Keratinocyte (primary cell): Measurements from ENCODE around the gene TP53AIP1. TPM values are rescaled to one million over a fixed set of nuclear protein-coding genes. Genes with fewer than 3 reads are reported as not detected.

Experiments
- DNase-seq: peaks from one replicate; pipeline ENCODE4 v3.0.0-alpha.2; 2011; ENCODE audit warnings: low read depth, missing footprints, low spot score
- FAIRE-seq: peaks from 2 replicates; lab custom pipeline; 2011; peaks lifted over from hg19 to GRCh38; lab: Jason Lieb, UNC
- H2AFZ ChIP-seq: 2 replicates; pipeline ENCODE4 v1.6.0; 2012; ENCODE audit warnings: low read length, control low read depth, inconsistent platforms; ENCODE audit not compliant: control insufficient read depth
- H3K27ac ChIP-seq: 2 replicates; pipeline ENCODE4 v1.5.1; 2011; ENCODE audit warnings: low read length; ENCODE audit not compliant: control insufficient read depth, insufficient read depth
- H3K27me3 ChIP-seq: 3 replicates; pipeline ENCODE4 v1.6.0; 2011; ENCODE audit warnings: low read length; ENCODE audit not compliant: control insufficient read depth, insufficient read depth; ENCODE audit errors: extremely low read depth
- H3K36me3 ChIP-seq, 2 experiments: 2 replicates in 1 of 2; 3 replicates in 1 of 2; pipeline ENCODE4 v1.5.1; 2011; ENCODE audit warnings: low read length in 2 of 2, mild to moderate bottlenecking in 1 of 2; ENCODE audit not compliant: control insufficient read depth in 2 of 2, insufficient read depth in 2 of 2; ENCODE audit errors: extremely low read depth in 1 of 2
- H3K4me1 ChIP-seq: 3 replicates; pipeline ENCODE4 v1.5.1; 2011; ENCODE audit warnings: low read length; ENCODE audit not compliant: control insufficient read depth, insufficient read depth; ENCODE audit errors: extremely low read depth
- H3K4me2 ChIP-seq: 3 replicates; pipeline ENCODE4 v1.6.0; 2011; ENCODE audit warnings: low read depth, low read length; ENCODE audit not compliant: control insufficient read depth, insufficient read depth; ENCODE audit errors: extremely low read depth
- H3K4me3 ChIP-seq, 3 experiments: fragments of 200-600 bp in 1 of 3; sonication (generic) in 1 of 3; 2 replicates in 2 of 3; 3 replicates in 1 of 3; pipeline ENCODE4 v1.5.1; 2011 to 2016; ENCODE audit warnings: low read length in 3 of 3, mild to moderate bottlenecking in 3 of 3, control low read depth in 2 of 3, inconsistent platforms in 1 of 3, low read depth in 1 of 3, mixed read lengths in 1 of 3, mixed run types in 1 of 3, moderate library complexity in 1 of 3; ENCODE audit not compliant: control insufficient read depth in 2 of 3, insufficient read depth in 2 of 3; ENCODE audit errors: extremely low read depth in 1 of 3
- H3K79me2 ChIP-seq: 2 replicates; pipeline ENCODE4 v1.6.0; 2012; ENCODE audit warnings: low read length; ENCODE audit not compliant: control insufficient read depth, insufficient read depth
- H3K9ac ChIP-seq: 3 replicates; pipeline ENCODE4 v1.6.0; 2011; ENCODE audit warnings: low read length; ENCODE audit not compliant: control insufficient read depth, insufficient read depth; ENCODE audit errors: extremely low read depth
- H3K9me1 ChIP-seq: 3 replicates; pipeline ENCODE4 v1.6.0; 2011; ENCODE audit warnings: low read length; ENCODE audit not compliant: control insufficient read depth, insufficient read depth; ENCODE audit errors: extremely low read depth
- H3K9me3 ChIP-seq: 2 replicates; pipeline ENCODE4 v1.5.1; 2012; ENCODE audit warnings: low read depth, low read length; ENCODE audit not compliant: control insufficient read depth
- H4K20me1 ChIP-seq: 3 replicates; pipeline ENCODE4 v1.6.0; 2011; ENCODE audit warnings: low read length; ENCODE audit not compliant: control insufficient read depth, insufficient read depth; ENCODE audit errors: extremely low read depth
- EZH2 ChIP-seq: IDR thresholded peaks from one replicate; pipeline ENCODE4 v1.6.1; 2012; ENCODE audit warnings: inconsistent platforms, mild to moderate bottlenecking, low read length, moderate library complexity
- dilution Hi-C: fragments of 300-500 bp; cut with MboI; formaldehyde crosslinking; loops from one replicate; pipeline ENCODE4 v1.7.0; 2020; ENCODE audit warnings: low sequenced_read_pairs; ENCODE audit not compliant: extremely low pct_ligation_motif_present
- polyA plus RNA-seq, 5 experiments: library from polyadenylated mRNA; depleted of rRNA in 3 of 5; stranded (reverse) in 3 of 5; stranded (forward) in 1 of 5; unstranded in 1 of 5; fragments of >200 nt; gene quantifications; 1 replicate in 1 of 5; 2 replicates in 3 of 5; 3 replicates in 1 of 5; pipeline versions ENCODE4 v1.2.1 to v1.2.3, GENCODE V29; 2011 to 2012; ENCODE audit warnings: missing spikeins in 2 of 5, low read depth in 1 of 5, low replicate concordance in 1 of 5
- TF ChIP-seq, protein P1 (sequence below), 3 experiments: IDR thresholded peaks in 1 of 3; conservative IDR thresholded peaks in 1 of 3; optimal IDR thresholded peaks in 1 of 3; 2 replicates in 2 of 3; 3 replicates in 1 of 3; pipeline versions ENCODE3 to v1.5.1; 2011; ENCODE audit warnings: low read length in 3 of 3, mild to moderate bottlenecking in 3 of 3, moderate library complexity in 2 of 3, control low read depth in 1 of 3, inconsistent platforms in 1 of 3; ENCODE audit not compliant: insufficient read depth in 2 of 3; ENCODE audit errors: extremely low read depth in 1 of 3

TP53AIP1 gene
- polyA plus RNA-seq, 1 donor (not counting 4 experiments of a cell fraction or from before 2014, with no cell fraction given), result 37.1 TPM

DNA sequence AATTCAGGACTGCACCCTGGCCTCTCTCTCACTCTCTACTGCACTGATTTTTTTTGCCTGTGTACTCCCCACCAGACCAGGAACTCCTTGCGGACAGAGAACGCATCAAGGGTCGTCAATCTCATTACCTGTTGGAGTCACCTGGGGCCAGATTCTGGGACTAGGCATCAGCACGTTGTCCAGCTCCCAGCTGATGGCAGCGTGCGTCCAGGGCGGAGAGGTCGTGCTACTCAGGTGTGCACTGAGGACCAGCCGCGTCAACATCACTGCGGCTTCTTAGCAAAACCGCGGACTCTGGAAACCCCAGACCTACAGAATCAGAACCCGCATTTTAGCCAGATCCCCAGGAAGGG, 38.4 kb downstream of the TP53AIP1 start:
- no peaks in the 10 kb centered on the region for H4K20me1 ChIP-seq
- TF ChIP-seq, protein P1, sequence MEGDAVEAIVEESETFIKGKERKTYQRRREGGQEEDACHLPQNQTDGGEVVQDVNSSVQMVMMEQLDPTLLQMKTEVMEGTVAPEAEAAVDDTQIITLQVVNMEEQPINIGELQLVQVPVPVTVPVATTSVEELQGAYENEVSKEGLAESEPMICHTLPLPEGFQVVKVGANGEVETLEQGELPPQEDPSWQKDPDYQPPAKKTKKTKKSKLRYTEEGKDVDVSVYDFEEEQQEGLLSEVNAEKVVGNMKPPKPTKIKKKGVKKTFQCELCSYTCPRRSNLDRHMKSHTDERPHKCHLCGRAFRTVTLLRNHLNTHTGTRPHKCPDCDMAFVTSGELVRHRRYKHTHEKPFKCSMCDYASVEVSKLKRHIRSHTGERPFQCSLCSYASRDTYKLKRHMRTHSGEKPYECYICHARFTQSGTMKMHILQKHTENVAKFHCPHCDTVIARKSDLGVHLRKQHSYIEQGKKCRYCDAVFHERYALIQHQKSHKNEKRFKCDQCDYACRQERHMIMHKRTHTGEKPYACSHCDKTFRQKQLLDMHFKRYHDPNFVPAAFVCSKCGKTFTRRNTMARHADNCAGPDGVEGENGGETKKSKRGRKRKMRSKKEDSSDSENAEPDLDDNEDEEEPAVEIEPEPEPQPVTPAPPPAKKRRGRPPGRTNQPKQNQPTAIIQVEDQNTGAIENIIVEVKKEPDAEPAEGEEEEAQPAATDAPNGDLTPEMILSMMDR (optimal IDR thresholded peaks at IDR 0.05 in 1 of 3, IDR thresholded peaks at IDR 0.05 in 1 of 3, conservative IDR thresholded peaks at IDR 0.05 in 1 of 3; ENCODE audit: extremely low read depth in 1 of 3, insufficient read depth in 2 of 3, low read length in 3 of 3), result no peak
- TF ChIP-seq EZH2, result no peak
- dilution Hi-C loops, result no loop called here
- no peaks in the 10 kb centered on the region for H3K36me3 ChIP-seq
- no peak overlapping the region for H2AFZ ChIP-seq
- no peaks in the 10 kb centered on the region for H3K79me2 ChIP-seq
- H3K27me3 ChIP-seq, result no peaks in the 10 kb centered on the region
- H3K9ac ChIP-seq, result no peak overlapping the region
- peaks cover 50% of the 10 kb centered on the region for H3K4me1 ChIP-seq
- H3K9me3 ChIP-seq, result no peaks in the 10 kb centered on the region
- no peak for FAIRE-seq
- DNase-seq, result no peak
- H3K27ac ChIP-seq, result no peak overlapping the region
- H3K4me2 ChIP-seq, result peak overlapping the region; percentile 79
- no peaks in the 10 kb centered on the region for H3K9me1 ChIP-seq
- H3K4me3 ChIP-seq, result no peak overlapping the region

DNA sequence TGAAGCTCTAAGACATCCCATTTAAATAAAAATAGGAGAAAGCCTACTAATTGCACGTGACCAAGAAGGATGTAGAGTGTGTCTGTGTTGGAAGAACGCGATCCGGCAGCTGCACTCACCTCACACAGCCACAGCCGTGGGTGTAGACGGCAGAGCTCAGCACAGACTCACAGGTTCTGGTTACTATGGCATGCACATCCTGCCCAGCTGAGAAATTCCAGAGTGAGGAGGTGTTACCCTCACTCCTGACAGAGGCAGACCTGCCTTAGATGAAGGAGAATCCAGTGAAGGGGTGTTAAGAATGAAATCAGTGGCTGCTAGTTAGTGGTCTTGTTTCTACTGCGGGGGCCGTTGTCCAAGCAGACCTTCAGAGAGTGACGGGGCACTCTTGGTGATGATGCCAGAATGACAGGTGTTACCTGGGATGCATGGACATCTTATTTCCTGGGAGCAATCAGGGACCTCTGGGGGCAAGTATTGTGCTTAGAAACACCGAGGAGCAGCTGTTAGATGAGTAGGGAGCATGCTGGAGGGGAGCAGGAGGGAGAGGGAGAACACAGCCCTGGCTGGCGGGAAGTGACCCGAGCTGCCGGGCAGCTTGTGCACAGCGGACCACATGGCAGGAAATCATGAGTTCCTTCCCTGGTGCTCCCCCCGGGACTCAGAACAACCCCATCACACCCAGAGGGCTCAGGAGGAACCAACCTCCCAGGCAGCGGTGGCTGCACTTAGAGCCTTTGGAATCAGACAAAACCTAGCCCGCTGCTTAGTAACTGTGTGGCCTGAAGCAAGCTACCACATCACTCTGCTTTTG, 39.2 kb downstream of the TP53AIP1 start:
- Histone ChIP-seq H4K20me1 (no peaks in the 10 kb centered on the region), H3K4me1 (peaks cover 48% of the 10 kb centered on the region), H3K9me1 (no peaks in the 10 kb centered on the region), H3K79me2 (no peaks in the 10 kb centered on the region), H3K27ac (peak overlapping the region; percentile 32), H3K4me2 (peak overlapping the region; percentile 66), H3K4me3 (no peak overlapping the region), H3K27me3 (no peaks in the 10 kb centered on the region), H3K36me3 (no peaks in the 10 kb centered on the region), H3K9me3 (no peaks in the 10 kb centered on the region), H3K9ac (no peak overlapping the region), H2AFZ (no peak overlapping the region)
- FAIRE-seq, result peak; percentile 99
- TF ChIP-seq, protein P1 (optimal IDR thresholded peaks at IDR 0.05 in 1 of 3, IDR thresholded peaks at IDR 0.05 in 1 of 3, conservative IDR thresholded peaks at IDR 0.05 in 1 of 3; ENCODE audit: extremely low read depth in 1 of 3, insufficient read depth in 2 of 3, low read length in 3 of 3), result no peak
- no peak for TF ChIP-seq EZH2
- dilution Hi-C loops, result no loop called here
- DNase-seq, result no peak
